Activated CD8-positive, alpha-beta memory T cell treated with anti-CD3 and anti-CD28 coated beads, Interleukin-2, amount 50 U/mL, for 48 hours (primary cell): ENCODE results near the gene THYN1.
"Not testable (repeated sequence)": the region's sequence is repeated elsewhere in the genome, so short reads cannot be mapped to it uniquely, and the experiment has no call there.

ENCODE experiments used
- DNase-seq: peaks from one replicate; pipeline ENCODE4 v3.0.0-alpha.2; 2020

The THYN1 gene

GRCh38 chr11:134253188-134253993 is at the start of gene THYN1, which contains the start of gene ACAD8:
THYN1 (minus strand) TSS chr11:134253352; CDS start chr11:134252882, 470 bp downstream.
ACAD8 (plus strand) TSS chr11:134253568; CDS start chr11:134253601, 33 bp downstream.
- DNase-seq, result peak; percentile 95

- no peak for DNase-seq
Measured at GRCh38 chr11:134294664-134295063, 41.5 kb upstream of the THYN1 start.

GRCh38 chr11:134293119-134294113 is 40.3 kb upstream of the THYN1 start:
- DNase-seq, result no peak

GRCh38 chr11:134292661-134293060 is 39.5 kb upstream of the THYN1 start:
- DNase-seq, result no peak

GRCh38 chr11:134291196-134291595 is 38.0 kb upstream of the THYN1 start:
- DNase-seq, result no peak

- DNase-seq, result no peak
Measured at GRCh38 chr11:134290646-134291045, 37.5 kb upstream of the THYN1 start.

- DNase-seq, result no peak
Measured at GRCh38 chr11:134289789-134290188, 36.6 kb upstream of the THYN1 start.

GRCh38 chr11:134289167-134289566 is 36.0 kb upstream of the THYN1 start:
- DNase-seq, result no peak

- DNase-seq, result no peak
Measured at GRCh38 chr11:134288486-134288885, 35.3 kb upstream of the THYN1 start.

GRCh38 chr11:134287561-134287960 is 34.4 kb upstream of the THYN1 start:
- DNase-seq, result no peak

- not testable (repeated sequence) for DNase-seq
Measured at GRCh38 chr11:134284349-134284748, 31.2 kb upstream of the THYN1 start.

GRCh38 chr11:134283461-134284230 is 30.5 kb upstream of the THYN1 start:
- no peak for DNase-seq

GRCh38 chr11:134282121-134283045 is 29.2 kb upstream of the THYN1 start:
- no peak for DNase-seq

- not testable (repeated sequence) for DNase-seq
Measured at GRCh38 chr11:134281635-134282034, 28.5 kb upstream of the THYN1 start.

- peak; percentile 23 for DNase-seq
Measured at GRCh38 chr11:134278356-134278755, 25.2 kb upstream of the THYN1 start.

- peak; percentile 48 for DNase-seq
Measured at GRCh38 chr11:134277183-134278001, 24.2 kb upstream of the THYN1 start.

- DNase-seq, result peak; percentile 65
Measured at GRCh38 chr11:134276396-134277182, 23.4 kb upstream of the THYN1 start.

GRCh38 chr11:134275534-134276395 is 22.6 kb upstream of the THYN1 start, which contains the start of gene GLB1L3:
GLB1L3 (plus strand) TSS chr11:134276379; CDS start chr11:134276741, 362 bp downstream.
- peak; percentile 87 for DNase-seq

- DNase-seq, result no peak
Measured at GRCh38 chr11:134275188-134275533, 22.0 kb upstream of the THYN1 start.
